GM19025 (cell line): ENCODE results near the gene SARDH.

Experiments used
- ATAC-seq: cut with Tn5 transposase; IDR thresholded peaks from one replicate; pipeline ENCODE4 v1.9.1; 2021; ENCODE audit warnings: mild to moderate bottlenecking, low read depth, moderate library complexity; ENCODE audit not compliant: unreplicated experiment

The SARDH gene

DNA sequence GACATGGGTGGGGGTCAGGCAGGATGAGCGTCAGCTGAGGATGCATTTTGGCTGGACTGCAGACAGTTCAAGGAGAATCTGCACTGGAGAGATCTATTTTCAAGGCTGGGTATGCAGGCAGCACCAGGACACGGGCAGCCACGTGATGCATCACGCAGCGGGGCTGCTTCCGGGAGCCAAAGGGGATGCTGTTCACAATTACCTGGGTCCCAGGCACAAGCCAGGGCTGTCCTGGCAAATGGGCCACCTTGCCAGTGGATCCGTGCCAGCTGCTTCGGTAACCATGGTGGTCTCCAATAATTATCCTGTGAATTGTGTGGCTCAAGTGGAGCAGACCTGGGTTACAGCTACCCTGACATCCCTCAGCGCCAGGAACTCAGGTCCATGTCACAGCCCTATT lies 84.5 kb downstream of the SARDH start:
- no peak for ATAC-seq

DNA sequence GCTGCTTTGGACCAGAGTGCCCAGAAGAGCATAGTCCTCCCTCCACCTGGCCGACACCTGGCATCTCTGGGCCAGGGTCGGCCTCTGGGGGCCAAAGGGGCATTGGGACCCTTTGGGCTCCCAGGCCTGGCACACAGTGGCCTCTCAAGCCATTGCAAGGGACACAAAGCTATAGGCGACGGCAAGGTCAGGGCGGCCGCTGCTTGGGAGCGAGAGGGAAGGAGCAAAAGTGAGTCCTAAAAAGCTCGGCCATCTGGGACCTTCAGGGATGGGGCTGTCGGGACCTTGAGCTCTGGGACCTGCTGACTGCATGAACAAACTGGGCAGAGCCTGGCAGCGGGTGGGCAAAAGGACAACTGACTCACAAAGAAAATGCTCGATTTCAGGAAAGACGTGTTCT lies 88.1 kb downstream of the SARDH start:
- no peak for ATAC-seq

DNA sequence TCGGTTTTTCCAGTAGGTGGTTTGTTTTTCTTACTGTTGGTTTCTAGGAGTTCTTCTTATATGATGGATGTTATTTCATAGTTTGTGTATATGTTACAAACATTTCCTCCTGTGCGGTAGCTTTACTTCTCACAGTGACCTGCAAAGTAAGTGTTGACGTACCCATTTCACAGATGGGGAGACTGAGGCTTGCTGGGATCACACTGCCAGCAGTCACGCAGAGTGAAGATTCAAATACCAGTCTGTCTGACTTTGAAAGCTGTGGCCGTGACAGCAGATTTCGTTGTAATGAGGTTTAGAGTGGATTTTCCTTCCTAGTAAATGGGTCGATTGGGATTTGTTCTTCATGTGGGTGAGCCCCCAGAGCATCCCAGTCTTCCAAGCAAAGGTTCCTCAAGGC lies 89.0 kb downstream of the SARDH start:
- ATAC-seq, result no peak

DNA sequence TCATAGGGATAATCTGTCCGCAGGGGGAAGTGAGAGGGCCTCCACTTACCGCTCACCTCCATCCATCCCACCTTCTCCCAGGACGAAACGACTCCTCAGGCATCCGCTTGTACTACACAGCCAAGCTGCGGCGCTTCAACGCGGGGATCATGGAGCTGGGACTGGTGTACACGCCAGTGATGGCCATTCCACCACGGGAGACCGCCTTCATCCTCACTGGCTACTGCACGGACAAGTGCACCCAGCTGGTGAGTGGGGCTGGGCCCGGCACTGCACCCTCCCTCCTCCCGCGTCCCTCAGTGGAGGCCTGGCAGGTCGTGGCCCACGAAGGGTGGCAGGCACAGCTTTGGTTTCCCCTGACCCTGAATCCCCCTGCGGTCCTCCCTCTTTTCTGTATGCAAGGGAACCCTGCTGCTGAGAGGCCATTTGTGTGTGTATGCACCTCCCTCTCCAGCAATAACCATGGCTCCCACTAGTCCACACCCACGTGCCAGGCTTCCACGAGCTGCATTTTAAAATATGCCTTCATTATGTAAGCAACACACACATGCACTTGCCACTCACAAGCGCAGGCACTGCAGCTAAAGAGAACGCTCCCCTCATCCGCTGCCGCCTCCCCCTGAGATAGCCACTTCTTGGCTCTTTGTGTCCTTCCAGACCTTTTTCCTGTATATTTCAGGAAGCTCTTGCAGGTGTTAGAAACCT lies 90.2 kb downstream of the SARDH start:
- no peak for ATAC-seq

DNA sequence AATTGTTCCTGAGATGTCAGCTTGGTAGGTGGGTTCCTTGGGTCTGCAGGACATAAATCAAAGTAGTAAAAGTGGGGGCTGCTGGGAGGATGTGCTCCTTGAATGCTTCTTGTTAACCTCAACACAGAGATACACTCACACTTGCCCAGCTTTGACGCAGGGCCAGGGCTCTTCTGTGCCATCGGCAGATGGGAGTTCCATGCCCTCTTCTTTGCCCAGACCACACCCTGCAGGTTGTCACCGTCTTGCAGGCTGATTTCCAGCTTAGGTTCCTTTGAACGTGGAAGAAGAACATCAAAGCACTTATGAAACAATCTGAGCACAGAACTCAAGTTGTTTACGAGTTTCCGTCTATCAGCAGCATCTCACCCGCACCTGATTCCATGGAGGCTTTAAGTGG lies 91.0 kb downstream of the SARDH start:
- ATAC-seq, result no peak

DNA sequence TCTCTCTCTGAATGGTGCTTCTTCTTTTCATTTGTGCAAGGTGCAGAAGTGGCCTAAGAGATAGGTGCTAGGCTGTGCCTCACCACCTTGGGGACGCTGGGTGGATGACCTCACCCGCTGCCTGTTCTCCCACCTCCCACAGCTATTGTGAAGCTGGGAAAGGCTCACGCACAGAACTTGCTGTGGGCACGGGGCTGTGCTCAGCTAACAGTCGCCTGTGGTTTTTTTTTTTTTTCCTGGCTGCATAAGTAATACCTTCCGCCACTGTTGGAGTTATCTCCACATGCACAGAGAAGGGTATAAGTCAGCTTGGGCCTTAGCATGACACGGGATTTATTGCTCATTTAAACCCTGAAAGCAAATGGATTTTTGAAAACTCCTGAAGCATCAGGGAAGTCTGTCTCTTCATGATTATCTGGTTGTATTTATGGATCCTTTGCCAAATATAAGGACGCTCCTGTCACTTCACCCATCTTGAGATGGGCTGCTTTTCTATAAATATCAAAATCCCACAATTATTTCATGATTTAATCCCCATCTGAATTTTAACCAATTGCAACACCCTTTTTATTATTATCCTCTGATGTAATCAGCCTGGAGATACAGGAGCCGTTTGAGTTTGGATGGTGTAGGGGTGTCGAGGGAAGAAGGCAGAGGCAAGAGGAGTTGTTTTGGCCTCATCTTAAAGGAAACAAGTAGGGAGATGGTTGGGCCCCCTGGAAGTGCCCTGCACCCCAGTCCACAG lies 93.0 kb downstream of the SARDH start:
- no peak for ATAC-seq

DNA sequence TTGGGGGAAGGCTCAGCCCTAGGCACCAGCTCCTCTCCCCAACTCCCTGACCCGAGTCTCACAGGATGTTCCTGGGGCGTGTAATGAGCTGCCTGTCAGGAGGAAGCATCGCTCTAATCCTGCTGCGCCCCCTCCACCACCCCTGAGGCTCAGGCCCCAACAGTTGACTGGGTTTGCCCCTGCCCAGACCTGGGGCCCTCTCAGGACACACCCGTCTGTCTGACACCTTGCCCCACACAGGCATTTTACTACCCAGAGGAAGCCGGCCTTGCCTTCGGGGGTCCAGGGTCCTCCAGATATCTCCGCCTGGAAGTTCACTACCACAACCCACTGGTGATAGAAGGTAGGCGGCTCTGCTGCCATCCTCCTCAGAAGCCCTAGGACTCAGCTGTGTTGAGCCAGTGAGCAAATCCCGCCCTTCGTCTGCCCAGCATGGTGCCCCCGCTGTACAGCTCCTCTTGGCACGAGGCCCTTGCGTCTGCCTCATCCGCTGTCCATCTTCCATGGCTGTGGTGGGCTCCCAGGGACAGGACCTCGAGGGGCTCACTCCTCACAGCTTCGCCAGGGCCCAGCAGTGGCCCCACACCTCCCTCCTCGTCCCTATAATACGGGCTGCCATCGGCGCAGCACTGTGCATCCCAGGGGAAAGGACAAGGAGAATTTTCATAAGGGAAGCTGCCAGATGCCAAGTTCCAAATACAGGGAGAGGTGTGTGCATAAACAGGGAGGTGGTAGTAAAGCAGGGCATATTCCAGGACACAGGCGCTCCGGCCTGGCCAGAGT lies 94.0 kb downstream of the SARDH start:
- ATAC-seq, result no peak

DNA sequence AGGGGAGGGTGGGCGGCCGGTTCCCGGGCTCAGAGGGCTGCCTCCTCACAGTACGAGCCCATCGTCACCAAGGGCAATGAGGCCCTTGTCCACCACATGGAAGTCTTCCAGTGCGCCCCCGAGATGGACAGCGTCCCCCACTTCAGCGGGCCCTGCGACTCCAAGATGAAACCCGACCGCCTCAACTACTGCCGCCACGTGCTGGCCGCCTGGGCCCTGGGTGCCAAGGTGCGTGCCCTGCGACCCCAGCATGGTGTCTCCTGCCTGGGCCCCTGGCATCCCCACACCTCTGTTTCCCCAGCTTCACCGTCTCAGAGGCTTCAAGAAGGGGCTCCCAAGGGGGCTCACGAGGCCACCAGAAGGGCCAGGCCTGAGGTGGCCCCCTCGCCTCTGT lies 94.8 kb downstream of the SARDH start:
- no peak for ATAC-seq

DNA sequence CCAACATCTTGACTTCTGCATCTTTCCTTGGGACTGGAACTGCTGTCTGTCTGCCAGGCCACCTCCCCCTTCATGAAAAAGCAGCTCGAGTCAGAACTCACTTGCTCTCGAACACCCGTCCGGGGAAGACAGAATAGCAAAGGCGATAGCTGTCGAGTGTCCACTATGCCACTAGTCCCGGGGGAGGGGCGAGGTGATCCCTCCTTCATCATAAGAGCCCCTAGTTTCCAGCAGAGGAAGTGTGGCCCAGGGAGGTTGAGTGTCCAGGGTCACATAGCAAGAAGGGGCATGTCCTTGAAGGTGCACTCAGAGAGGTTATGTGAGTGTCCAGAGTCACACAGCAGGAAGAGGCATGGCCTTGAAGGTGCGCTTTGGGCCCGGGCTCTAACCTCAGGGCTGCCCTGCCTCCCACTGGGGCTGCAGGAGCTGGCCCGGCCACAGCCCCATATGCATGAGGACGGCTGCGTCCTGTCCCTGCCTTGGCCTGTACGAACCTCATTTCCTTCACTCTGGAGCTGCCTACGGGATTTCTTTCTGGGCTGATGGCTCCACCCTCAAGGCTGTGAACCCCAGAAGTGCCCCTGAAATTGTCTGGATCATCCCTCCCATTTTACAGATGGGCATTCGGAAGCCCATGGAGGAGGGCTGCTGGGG lies 95.3 kb downstream of the SARDH start:
- ATAC-seq, result no peak

DNA sequence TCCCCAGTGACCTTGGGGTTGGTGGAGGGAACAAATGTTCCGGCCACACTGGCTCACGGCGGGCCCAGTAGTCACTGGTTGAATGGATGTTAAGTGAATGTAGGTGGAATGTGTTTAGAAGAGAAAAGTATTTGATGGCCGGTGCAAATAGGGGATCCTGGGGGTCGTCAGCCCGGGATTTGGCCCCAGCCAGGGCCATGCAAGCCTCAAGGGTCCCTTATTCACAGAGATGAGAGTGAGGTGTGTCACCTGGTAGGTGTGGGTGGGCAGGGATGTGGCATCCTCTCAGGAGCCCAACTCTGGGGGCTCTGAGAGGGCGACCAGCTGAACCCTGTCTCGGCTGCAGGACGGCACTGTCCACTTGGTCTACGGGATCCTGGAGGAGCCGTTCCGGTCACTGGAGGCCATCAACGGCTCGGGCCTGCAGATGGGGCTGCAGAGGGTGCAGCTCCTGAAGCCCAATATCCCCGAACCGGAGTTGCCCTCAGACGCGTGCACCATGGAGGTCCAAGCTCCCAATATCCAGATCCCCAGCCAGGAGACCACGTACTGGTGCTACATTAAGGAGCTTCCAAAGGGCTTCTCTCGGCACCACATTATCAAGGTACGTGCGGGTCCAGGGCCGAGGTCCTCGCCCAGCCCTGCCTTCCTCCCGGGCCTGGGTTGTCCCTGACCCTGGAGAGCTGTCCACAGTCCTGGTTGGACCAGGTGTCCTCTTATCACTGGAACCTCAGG lies 96.1 kb downstream of the SARDH start:
- ATAC-seq, result no peak

DNA sequence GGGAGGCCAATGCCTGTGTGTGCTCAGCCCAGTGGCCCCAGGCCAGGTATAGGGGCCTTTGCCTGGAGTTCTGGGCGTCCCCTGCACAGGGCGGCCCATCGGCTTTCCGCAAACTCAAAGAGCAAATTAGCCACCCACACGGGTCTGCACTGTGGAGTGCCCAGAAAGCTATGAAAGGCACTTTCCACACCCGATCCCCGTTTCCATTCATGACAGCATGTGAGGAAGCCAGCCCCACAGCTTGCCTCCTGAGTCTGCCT lies 96.8 kb downstream of the SARDH start:
- ATAC-seq, result no peak

DNA sequence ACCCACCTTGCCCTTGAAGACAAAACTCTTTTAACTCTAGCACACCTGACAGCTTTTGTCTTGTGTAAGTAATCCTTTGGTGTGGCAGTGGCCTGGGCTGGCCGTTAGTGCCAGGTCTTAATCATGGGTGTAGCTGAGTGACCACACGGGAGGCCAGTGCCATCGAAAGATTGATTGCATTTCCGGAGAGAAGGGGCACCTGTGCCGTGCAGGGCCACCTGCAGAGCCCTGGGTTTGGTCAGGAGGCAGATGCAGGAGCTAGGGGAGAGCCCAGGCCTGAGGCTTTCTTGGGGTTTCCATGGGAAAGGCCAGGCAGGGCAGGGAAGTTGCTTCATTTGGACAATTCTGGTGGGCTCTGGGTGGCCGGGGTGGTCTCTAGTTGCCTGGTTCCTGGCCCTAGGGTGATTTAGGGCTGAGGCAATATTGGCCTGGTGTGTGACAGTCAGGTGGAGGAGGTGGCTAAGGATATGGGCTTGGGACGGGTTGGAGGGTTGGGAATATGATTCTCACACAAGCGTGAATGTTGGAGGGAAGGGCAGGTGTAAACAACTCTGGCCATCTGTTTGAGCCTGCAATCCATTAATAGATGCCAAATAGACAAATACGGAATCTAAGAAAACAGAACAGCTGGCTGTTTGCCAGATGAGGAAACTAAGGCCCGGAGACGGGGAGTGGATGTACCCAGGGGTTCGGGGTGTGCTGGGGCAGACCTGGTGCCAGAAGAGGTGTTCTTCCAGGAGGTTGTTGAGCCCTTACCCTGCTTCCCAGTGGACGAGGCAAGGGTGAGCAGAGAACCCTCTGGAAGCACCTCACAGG lies 97.4 kb downstream of the SARDH start:
- ATAC-seq, result no peak

DNA sequence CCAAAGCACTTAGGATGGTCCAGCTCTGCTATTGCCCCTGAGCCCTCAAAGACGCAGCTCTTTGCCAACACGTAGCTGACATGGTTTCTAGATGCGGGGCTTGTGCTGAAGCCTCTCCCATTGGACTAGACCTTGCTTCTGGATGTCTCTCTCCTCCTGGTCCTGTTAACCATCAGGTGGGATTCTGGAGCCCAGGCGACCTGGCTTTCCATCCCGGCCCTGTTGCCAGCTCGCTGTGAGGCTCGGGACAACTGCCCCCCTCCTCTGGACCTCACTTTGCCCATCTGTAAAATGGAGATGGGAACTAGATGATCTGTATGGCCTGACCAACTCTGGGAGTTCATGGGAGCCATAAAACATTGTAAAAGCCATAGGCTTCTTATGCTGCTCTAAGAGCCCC lies 98.0 kb downstream of the SARDH start:
- ATAC-seq, result no peak

DNA sequence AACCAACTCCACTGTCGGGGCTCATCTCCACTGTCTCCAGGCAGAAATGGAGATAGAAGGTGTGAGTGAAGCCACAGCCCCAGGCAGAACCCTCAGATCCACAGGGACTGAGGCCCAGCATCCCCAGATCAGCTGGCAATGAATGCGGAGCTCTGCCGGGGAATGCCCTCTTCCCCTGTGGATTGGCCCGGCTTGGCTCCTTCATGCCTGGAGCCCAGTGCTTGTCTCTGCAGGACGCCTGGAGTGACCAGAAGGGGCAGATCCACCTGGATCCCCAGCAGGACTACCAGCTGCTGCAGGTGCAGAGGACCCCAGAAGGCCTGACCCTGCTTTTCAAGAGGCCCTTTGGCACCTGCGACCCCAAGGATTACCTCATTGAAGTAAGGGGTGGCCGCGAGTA lies 98.5 kb downstream of the SARDH start:
- ATAC-seq, result no peak

DNA sequence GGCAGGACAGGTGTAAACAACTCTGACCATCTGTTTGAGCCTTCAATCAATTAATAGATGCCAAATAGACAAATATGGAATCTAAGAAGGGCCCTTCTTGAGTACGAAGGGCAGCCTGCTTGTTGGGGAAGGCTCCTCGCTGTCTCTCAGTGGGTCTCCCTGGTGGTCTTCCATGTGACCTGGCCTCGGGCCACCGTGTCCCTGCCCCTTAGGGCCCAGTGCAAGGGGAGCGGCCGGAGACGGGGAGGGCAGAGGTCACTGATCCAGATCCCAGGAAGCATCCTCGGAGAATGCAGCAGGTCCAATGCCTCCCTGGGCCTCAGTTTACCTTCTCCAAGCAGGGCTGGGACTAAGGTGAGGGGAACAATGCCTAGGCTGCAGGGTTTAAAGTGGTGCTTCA lies 99.4 kb downstream of the SARDH start:
- no peak for ATAC-seq

DNA sequence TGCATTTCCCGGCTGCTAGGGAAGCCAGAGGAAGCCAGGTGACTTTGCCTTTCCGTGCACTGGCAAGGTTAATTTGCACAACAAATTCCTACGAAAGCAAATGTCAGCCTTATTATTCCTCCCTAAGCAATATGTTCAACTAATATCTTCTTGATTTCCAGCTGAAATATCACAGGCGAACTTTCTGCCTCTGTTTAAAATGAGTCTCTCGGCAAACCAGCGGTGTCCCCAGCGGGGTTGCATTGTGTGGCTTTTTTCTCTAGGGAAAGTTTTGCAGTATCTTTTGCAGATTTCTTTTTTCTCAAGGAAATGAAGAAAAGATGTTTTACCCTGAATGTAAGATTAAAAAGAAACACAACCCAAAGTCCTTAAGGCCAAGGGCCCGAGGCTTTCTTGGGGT lies 100.1 kb downstream of the SARDH start:
- ATAC-seq, result no peak

DNA sequence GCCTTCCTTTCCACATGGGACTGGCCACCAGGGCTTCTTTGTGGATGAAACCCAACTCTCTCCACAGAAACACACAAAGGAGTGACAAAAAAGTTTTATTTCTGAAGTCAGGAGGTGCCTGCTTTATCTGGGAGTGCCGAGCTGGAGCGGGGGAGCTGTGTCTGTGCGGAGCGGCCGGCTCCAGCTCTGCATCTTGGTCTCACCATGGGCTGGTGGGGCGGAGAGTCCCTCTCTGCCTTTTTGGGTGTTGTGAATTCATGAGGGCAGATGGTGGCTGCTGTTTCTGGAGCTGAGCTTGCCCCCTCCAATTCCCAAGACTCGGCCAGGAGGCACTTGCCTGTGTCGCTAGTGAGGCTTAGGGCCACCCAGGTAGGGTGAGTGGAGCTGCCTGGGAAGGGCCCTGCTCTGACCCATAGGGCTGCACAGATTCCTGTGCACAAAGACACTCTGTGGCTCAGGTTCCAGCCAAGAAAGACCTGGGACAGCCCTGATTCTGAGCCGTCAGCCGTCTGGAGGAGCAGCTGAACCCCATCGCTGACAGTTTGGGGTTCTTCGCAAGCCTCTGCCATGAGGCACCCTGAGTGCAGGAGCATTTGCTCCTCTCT lies 100.6 kb downstream of the SARDH start:
- no peak for ATAC-seq

DNA sequence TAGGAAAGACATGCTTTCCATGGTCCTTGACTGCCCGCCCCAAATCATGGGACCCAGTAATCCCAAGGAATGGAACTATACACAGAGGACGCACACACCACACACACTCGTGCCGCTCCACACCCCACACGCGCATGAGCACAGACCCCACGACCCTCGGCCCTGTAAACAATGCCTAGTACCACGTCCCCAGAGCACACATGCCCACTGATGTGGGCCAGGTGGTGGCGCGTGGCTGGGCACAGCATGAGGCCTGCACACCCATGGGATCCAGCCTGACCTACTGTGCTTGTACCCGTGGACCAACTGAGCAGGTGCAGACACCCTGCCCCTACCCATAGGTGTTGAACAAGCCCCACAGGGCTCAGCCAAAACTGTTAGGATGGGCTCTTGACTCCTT lies 101.2 kb downstream of the SARDH start:
- no peak for ATAC-seq
